HG03196 (cell line): ENCODE data around the gene LYPD5.
"Not testable (repeated sequence)": the region's sequence is repeated elsewhere in the genome, so short reads cannot be mapped to it uniquely, and the experiment has no call there.

ENCODE experiments used
- ATAC-seq: cut with Tn5 transposase; IDR thresholded peaks from one replicate; pipeline ENCODE4 v1.9.1; 2021; ENCODE audit not compliant: unreplicated experiment

Gene LYPD5

GRCh38 chr19:43806401-43806800 is 4.2 kb upstream of the LYPD5 start:
- ATAC-seq: not testable (repeated sequence)

GRCh38 chr19:43804432-43804831 is 2.2 kb upstream of the LYPD5 start:
- no peak for ATAC-seq

GRCh38 chr19:43799502-43800142 is 2.6 kb downstream of the LYPD5 start:
- ATAC-seq: no peak

GRCh38 chr19:43798546-43799409 is 3.5 kb downstream of the LYPD5 start:
- ATAC-seq: no peak

GRCh38 chr19:43798026-43798545 is 4.2 kb downstream of the LYPD5 start:
- no peak for ATAC-seq

- no peak for ATAC-seq
These were observed 4.7 kb downstream of the LYPD5 start for GRCh38 chr19:43797556-43797955.

- no peak for ATAC-seq
These were observed 5.1 kb downstream of the LYPD5 start for GRCh38 chr19:43797118-43797517.

- ATAC-seq: no peak
These were observed 11.7 kb downstream of the LYPD5 start for GRCh38 chr19:43790587-43790986.

- no peak for ATAC-seq
These were observed 13.2 kb downstream of the LYPD5 start for GRCh38 chr19:43789029-43789428.

- no peak for ATAC-seq
These were observed 15.6 kb downstream of the LYPD5 start for GRCh38 chr19:43786665-43787064.

GRCh38 chr19:43784981-43785808 is 17.1 kb downstream of the LYPD5 start:
- ATAC-seq: no peak

GRCh38 chr19:43784241-43784980 is 17.8 kb downstream of the LYPD5 start:
- no peak for ATAC-seq

- no peak for ATAC-seq
These were observed 18.6 kb downstream of the LYPD5 start for GRCh38 chr19:43783636-43784035.

GRCh38 chr19:43782689-43783231 is 19.5 kb downstream of the LYPD5 start:
- ATAC-seq: no peak

- ATAC-seq: no peak
These were observed 20.0 kb downstream of the LYPD5 start for GRCh38 chr19:43782311-43782660.

- ATAC-seq: no peak
These were observed 20.5 kb downstream of the LYPD5 start for GRCh38 chr19:43781630-43782310.

GRCh38 chr19:43780706-43781525 is 21.3 kb downstream of the LYPD5 start, which contains the start of gene KCNN4:
Gene KCNN4, minus strand, starts transcription at chr19:43780973. Its CDS starts 112 bp downstream, at chr19:43780861.
- no peak for ATAC-seq

- ATAC-seq: no peak
These were observed 22.4 kb downstream of the LYPD5 start for GRCh38 chr19:43779820-43780219.
